ENCODE data around the gene VIPR2. TPM values are rescaled to one million over a fixed set of nuclear protein-coding genes. Genes with fewer than 3 reads are reported as not detected.
A peak's percentile ranks its signal among the peaks of the same experiment; 100 is the strongest.
"Not testable (repeated sequence)": the region's sequence is repeated elsewhere in the genome, so short reads cannot be mapped to it uniquely, and the experiment has no call there.

VIPR2 gene
- total RNA-seq, 2 donors from 2014 or later = 0.46 to 3.0 TPM

DNA sequence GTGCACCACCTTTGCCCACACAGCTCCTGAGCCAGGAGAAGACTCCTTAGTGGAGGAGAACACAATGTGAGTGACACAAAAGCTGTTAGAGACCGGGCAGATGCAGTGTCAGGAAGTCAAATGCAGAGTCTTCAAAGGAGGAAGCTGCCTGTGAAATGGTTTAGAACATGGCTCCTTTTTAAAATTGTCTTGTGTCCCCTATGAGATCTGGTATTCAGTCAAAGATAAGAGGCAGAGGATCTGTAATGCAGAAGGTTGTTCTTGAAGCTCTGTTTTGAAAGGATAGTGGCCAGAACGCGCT is 133.0 kb downstream of the VIPR2 start:
- H3K4me3 Mint-ChIP-seq = no peak overlapping the region
- peaks cover 17% of the 10 kb centered on the region for H3K4me1 Mint-ChIP-seq (ENCODE audit: low read depth)
- no peaks in the 10 kb centered on the region for H3K9me3 Mint-ChIP-seq
- no peaks in the 10 kb centered on the region for H3K36me3 Mint-ChIP-seq (ENCODE audit: insufficient read depth in 2 of 2)
- ATAC-seq (replicated peaks in 1 of 2) = no peak
- peaks cover 35% of the 10 kb centered on the region for H3K27me3 Mint-ChIP-seq (ENCODE audit: low read depth)
- no peak overlapping the region for H3K27ac Mint-ChIP-seq
- DNase-seq = no peak

DNA sequence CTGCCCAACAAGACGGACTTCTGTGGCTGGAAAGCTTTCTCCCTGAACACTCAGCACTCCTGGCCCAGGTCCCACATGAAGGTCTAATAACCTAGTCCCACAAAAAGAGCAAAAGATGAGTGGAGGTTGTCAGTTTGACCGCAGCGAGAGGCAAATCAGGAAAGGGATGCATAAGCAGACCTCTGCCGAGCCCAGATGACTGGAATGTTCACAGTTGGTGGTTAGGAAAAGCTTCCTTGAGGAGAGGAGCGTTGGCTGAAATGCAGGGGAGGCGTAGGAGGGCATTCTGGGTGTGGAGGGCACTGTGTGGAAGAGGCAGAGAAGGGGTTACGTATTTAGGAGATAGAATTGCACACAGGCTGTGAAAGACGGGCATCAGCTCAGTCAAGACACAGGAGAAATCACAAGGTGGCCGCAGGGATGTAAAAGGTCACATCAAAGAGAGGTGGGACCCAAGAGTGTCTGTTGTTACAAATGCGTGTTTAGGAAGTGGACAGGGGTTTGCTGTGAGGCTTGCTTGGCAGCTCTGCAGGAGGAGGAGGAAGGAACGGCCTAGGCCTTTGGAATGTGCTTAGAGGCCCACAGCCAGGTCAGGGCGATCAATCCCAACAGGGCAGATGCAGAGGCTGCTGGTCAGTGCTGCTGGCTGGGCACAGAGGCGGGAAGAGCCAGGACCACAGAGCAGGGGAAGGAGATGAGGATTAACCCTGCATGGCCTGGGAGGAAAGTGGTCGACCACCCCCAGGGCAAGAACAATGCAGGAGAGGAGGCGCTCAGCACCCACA is 133.5 kb downstream of the VIPR2 start:
- ATAC-seq (replicated peaks in 1 of 2) (no peak), DNase-seq (no peak)
- H3K27me3 Mint-ChIP-seq (ENCODE audit: low read depth) = peaks cover 35% of the 10 kb centered on the region
- no peaks in the 10 kb centered on the region for H3K36me3 Mint-ChIP-seq (ENCODE audit: insufficient read depth in 2 of 2)
- no peak overlapping the region for H3K27ac Mint-ChIP-seq
- H3K4me3 Mint-ChIP-seq = no peak overlapping the region
- H3K9me3 Mint-ChIP-seq = no peaks in the 10 kb centered on the region
- H3K4me1 Mint-ChIP-seq (ENCODE audit: low read depth) = peaks cover 16% of the 10 kb centered on the region

GRCh38 chr7:159010411-159010810 is 134.3 kb downstream of the VIPR2 start:
- Mint-ChIP-seq H3K4me1 (ENCODE audit: low read depth) (peaks cover 18% of the 10 kb centered on the region), H3K9me3 (no peaks in the 10 kb centered on the region), H3K27ac (no peak overlapping the region), H3K27me3 (ENCODE audit: low read depth) (peaks cover 34% of the 10 kb centered on the region), H3K4me3 (no peak overlapping the region), H3K36me3 (ENCODE audit: insufficient read depth in 2 of 2) (no peaks in the 10 kb centered on the region)
- DNase-seq (no peak), ATAC-seq (replicated peaks in 1 of 2) (no peak)

DNA sequence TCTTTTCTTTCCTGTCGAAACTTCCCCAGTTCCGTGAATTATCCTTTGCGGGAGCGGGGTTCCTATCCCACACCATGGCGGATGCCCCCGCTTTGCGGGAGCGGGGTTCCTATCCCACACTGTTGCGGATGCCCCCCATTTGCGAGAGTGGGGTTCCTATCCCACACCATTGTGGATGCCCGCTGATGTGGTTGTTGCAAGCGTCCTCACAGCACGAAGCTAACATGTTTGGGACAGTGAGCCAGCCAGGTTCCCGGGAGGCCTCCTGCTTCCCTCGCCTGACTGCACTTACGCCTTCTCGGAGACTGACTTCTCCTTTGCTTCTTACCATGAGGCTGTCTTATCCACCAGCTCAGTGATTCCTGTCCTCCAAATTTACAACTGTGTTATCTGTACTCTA is 134.7 kb downstream of the VIPR2 start:
- Mint-ChIP-seq H3K4me3 (no peak overlapping the region), H3K4me1 (ENCODE audit: low read depth) (peaks cover 22% of the 10 kb centered on the region), H3K36me3 (ENCODE audit: insufficient read depth in 2 of 2) (no peaks in the 10 kb centered on the region), H3K9me3 (no peaks in the 10 kb centered on the region), H3K27ac (no peak overlapping the region), H3K27me3 (ENCODE audit: low read depth) (peaks cover 30% of the 10 kb centered on the region)
- ATAC-seq (replicated peaks in 1 of 2) = no peak
- DNase-seq = no peak

DNA sequence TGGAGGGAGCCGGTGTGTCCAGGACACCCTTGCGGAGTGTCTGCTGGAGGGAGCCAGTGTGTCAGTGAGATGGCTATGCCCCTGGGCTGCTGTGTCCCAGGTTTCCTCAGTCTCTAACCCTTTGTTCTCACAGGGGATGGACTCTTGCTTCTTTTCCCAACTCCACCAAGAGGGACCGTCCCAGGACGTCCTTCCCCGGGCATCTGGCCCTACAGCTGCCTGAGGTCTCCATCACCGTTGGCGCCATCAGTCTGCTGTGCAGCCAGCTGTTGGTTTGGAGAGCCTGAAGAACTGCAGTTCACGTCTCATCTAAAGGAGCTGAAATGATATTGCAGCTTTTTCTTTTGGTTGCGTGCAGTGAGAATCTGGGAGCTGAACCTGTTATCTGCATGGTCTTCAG is 136.2 kb downstream of the VIPR2 start:
- H3K27ac Mint-ChIP-seq = no peak overlapping the region
- peaks cover 30% of the 10 kb centered on the region for H3K27me3 Mint-ChIP-seq (ENCODE audit: low read depth)
- no peak overlapping the region for H3K4me3 Mint-ChIP-seq
- DNase-seq = no peak
- peaks cover 38% of the 10 kb centered on the region for H3K4me1 Mint-ChIP-seq (ENCODE audit: low read depth)
- ATAC-seq (replicated peaks in 1 of 2) = no peak
- peaks cover 0 to 3% of the 10 kb centered on the region in 2 donors for H3K36me3 Mint-ChIP-seq (ENCODE audit: insufficient read depth in 2 of 2)
- H3K9me3 Mint-ChIP-seq = no peaks in the 10 kb centered on the region

DNA sequence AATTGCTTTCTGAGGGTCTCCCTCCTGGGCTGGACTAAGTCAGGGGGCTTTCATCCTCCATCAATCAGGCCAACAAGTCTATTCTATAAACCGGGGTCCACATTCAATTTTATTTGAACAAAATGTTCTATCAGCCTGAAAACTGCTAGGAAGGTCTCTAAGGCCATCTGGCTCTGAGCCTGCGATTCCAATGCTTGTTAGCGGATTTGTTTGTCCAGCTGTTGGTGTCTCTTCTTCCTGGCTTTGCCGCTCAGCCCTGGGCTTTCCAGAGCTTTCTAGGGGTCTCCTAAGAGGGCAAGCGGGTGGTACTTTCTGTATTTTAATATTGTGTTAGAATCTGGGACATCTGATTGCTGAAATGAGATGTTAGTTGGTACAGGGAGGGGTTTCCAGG is 136.7 kb downstream of the VIPR2 start:
- DNase-seq = no peak
- Mint-ChIP-seq H3K27me3 (ENCODE audit: low read depth) (peaks cover 30% of the 10 kb centered on the region), H3K4me3 (no peak overlapping the region), H3K9me3 (no peaks in the 10 kb centered on the region), H3K27ac (no peak overlapping the region), H3K36me3 (ENCODE audit: insufficient read depth in 2 of 2) (peaks cover 0 to 3% of the 10 kb centered on the region in 2 donors), H3K4me1 (ENCODE audit: low read depth) (peaks cover 42% of the 10 kb centered on the region)
- ATAC-seq (replicated peaks in 1 of 2) = no peak

GRCh38 chr7:159007364-159007995 is 137.2 kb downstream of the VIPR2 start:
- H3K27ac Mint-ChIP-seq = no peak overlapping the region
- peaks cover 0 to 3% of the 10 kb centered on the region in 2 donors for H3K36me3 Mint-ChIP-seq (ENCODE audit: insufficient read depth in 2 of 2)
- H3K9me3 Mint-ChIP-seq = no peaks in the 10 kb centered on the region
- no peak overlapping the region for H3K4me3 Mint-ChIP-seq
- DNase-seq (no peak), ATAC-seq (replicated peaks in 1 of 2) (no peak)
- peaks cover 30% of the 10 kb centered on the region for H3K27me3 Mint-ChIP-seq (ENCODE audit: low read depth)
- H3K4me1 Mint-ChIP-seq (ENCODE audit: low read depth) = peaks cover 44% of the 10 kb centered on the region

GRCh38 chr7:159006610-159007130 is 138.0 kb downstream of the VIPR2 start:
- H3K27ac Mint-ChIP-seq = no peak overlapping the region
- peaks cover 26% of the 10 kb centered on the region for H3K27me3 Mint-ChIP-seq (ENCODE audit: low read depth)
- no peaks in the 10 kb centered on the region for H3K9me3 Mint-ChIP-seq
- H3K36me3 Mint-ChIP-seq (ENCODE audit: insufficient read depth in 2 of 2) = peaks cover 0 to 3% of the 10 kb centered on the region in 2 donors
- peak in 1 of 2 donors; percentile 27 for ATAC-seq (replicated peaks in 1 of 2)
- no peak for DNase-seq
- peak overlapping the region in 1 of 2 donors; percentile 43 for H3K4me3 Mint-ChIP-seq
- peaks cover 43% of the 10 kb centered on the region for H3K4me1 Mint-ChIP-seq (ENCODE audit: low read depth)

- H3K27ac Mint-ChIP-seq; H3K36me3 Mint-ChIP-seq (ENCODE audit: insufficient read depth in 2 of 2); H3K4me3 Mint-ChIP-seq; ATAC-seq (replicated peaks in 1 of 2); DNase-seq; H3K9me3 Mint-ChIP-seq: not testable (repeated sequence)
- Mint-ChIP-seq H3K4me1 (ENCODE audit: low read depth) (peaks cover 37% of the 10 kb centered on the region), H3K27me3 (ENCODE audit: low read depth) (peaks cover 21% of the 10 kb centered on the region)
Measured at GRCh38 chr7:159006022-159006609, 138.6 kb downstream of the VIPR2 start.

- H3K4me3 Mint-ChIP-seq = peak overlapping the region in 1 of 2 donors; percentile 10
- H3K4me1 Mint-ChIP-seq (ENCODE audit: low read depth) = peaks cover 34% of the 10 kb centered on the region
- no peaks in the 10 kb centered on the region for H3K9me3 Mint-ChIP-seq
- H3K36me3 Mint-ChIP-seq (ENCODE audit: insufficient read depth in 2 of 2) = peaks cover 0 to 3% of the 10 kb centered on the region in 2 donors
- no peak for ATAC-seq (replicated peaks in 1 of 2)
- DNase-seq = no peak
- H3K27ac Mint-ChIP-seq = no peak overlapping the region
- peaks cover 16% of the 10 kb centered on the region for H3K27me3 Mint-ChIP-seq (ENCODE audit: low read depth)
Measured at GRCh38 chr7:159005618-159006017, 139.0 kb downstream of the VIPR2 start.

GRCh38 chr7:159004411-159004810 is 140.3 kb downstream of the VIPR2 start:
- H3K4me1 Mint-ChIP-seq (ENCODE audit: low read depth) = peaks cover 34% of the 10 kb centered on the region
- H3K27ac Mint-ChIP-seq = peak overlapping the region; percentile 64
- peaks cover 0 to 3% of the 10 kb centered on the region in 2 donors for H3K36me3 Mint-ChIP-seq (ENCODE audit: insufficient read depth in 2 of 2)
- H3K27me3 Mint-ChIP-seq (ENCODE audit: low read depth) = peaks cover 7% of the 10 kb centered on the region
- no peaks in the 10 kb centered on the region for H3K9me3 Mint-ChIP-seq
- ATAC-seq (replicated peaks in 1 of 2) = peak; percentile 95 to 99
- H3K4me3 Mint-ChIP-seq = peak overlapping the region; percentile 56 to 69
- peak; percentile 49 to 59 for DNase-seq

- Mint-ChIP-seq H3K4me3 (no peak overlapping the region), H3K4me1 (ENCODE audit: low read depth) (peaks cover 31% of the 10 kb centered on the region), H3K9me3 (no peaks in the 10 kb centered on the region), H3K27me3 (ENCODE audit: low read depth) (peaks cover 12% of the 10 kb centered on the region), H3K27ac (no peak overlapping the region), H3K36me3 (ENCODE audit: insufficient read depth in 2 of 2) (peaks cover 0 to 3% of the 10 kb centered on the region in 2 donors)
- no peak for ATAC-seq (replicated peaks in 1 of 2)
- DNase-seq = no peak
Measured at GRCh38 chr7:159001811-159002210, 142.9 kb downstream of the VIPR2 start.

DNA sequence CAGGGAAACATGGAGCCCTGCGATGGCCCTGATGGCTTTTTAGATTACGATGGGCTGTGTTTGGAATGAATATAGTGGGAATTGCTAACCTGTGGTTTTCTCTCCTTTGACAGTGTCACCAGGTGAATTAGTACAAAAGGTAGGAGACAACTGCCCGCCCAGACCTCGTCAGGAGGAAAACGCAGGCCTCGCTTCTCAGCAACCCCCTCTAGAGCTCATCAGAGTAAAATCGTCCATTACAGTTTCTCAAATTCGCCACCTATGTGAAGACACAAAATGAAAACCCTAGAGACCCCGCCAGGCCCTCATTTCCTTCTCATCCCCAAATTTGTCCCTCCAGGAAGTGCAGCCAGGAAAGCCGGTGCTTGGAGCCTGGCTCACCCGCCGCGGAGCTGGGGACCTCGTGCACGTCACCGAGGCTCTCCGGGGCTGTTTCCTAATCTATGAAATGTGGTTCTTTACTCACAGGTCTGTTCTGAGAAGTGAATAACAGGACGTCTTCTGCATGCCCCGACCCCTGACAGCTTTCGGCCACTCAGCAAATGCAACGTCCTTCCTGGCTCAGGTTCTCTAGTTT is 143.7 kb downstream of the VIPR2 start:
- peaks cover 13% of the 10 kb centered on the region for H3K27me3 Mint-ChIP-seq (ENCODE audit: low read depth)
- no peak overlapping the region for H3K27ac Mint-ChIP-seq
- DNase-seq (no peak), ATAC-seq (replicated peaks in 1 of 2) (no peak)
- H3K36me3 Mint-ChIP-seq (ENCODE audit: insufficient read depth in 2 of 2) = peaks cover 0 to 3% of the 10 kb centered on the region in 2 donors
- no peak overlapping the region for H3K4me3 Mint-ChIP-seq
- no peaks in the 10 kb centered on the region for H3K9me3 Mint-ChIP-seq
- H3K4me1 Mint-ChIP-seq (ENCODE audit: low read depth) = peaks cover 29% of the 10 kb centered on the region

Data from activated T-cell treated with anti-CD3 and anti-CD28 coated beads, Interleukin-2, amount 50 U/mL, for 72 hours (primary cell).